Superior temporal gyrus (tissue), 1 donor: ENCODE data around the gene GFM1.
A peak's percentile ranks its signal among the peaks of the same experiment; 100 is the strongest.

Source experiments
- DNase-seq: peaks from one replicate; pipeline ENCODE4 v3.0.0-alpha.2; 2016; ENCODE audit errors: extremely low spot score

The GFM1 gene

GRCh38 chr3:158727206-158728060, 83.1 kb downstream of the GFM1 start:
- DNase-seq = peak; percentile 93

GRCh38 chr3:158728061-158728377, 83.7 kb downstream of the GFM1 start:
- DNase-seq = no peak

DNA sequence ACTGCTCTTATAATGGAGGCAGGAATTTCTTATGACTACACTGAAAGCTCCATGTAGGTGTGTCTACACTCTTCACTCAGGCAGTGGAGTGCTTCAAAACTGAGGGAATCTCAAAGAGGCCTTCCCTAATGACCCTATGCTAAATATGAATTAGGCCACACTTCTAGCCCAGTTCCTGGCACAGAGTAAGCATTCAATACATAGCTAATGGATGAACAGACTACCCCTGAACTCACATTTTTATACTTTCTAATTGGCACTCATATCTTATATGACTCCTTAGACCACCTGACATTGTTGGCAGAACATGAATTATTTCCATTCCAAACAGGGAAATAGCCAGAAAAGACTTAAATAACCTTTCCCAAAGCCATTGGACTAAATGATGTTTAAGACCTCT, 84.5 kb downstream of the GFM1 start:
- DNase-seq = no peak

GRCh38 chr3:158731486-158731885, 87.2 kb downstream of the GFM1 start:
- DNase-seq = no peak

GRCh38 chr3:158731938-158732855, 87.9 kb downstream of the GFM1 start, which contains the start of gene RARRES1:
Gene RARRES1 (minus strand): TSS chr3:158732457. CDS start chr3:158732415, 42 bp downstream.
- DNase-seq = no peak

GRCh38 chr3:158732856-158733200, 88.5 kb downstream of the GFM1 start:
- DNase-seq = no peak

GRCh38 chr3:158733656-158734055, 89.3 kb downstream of the GFM1 start:
- no peak for DNase-seq

DNA sequence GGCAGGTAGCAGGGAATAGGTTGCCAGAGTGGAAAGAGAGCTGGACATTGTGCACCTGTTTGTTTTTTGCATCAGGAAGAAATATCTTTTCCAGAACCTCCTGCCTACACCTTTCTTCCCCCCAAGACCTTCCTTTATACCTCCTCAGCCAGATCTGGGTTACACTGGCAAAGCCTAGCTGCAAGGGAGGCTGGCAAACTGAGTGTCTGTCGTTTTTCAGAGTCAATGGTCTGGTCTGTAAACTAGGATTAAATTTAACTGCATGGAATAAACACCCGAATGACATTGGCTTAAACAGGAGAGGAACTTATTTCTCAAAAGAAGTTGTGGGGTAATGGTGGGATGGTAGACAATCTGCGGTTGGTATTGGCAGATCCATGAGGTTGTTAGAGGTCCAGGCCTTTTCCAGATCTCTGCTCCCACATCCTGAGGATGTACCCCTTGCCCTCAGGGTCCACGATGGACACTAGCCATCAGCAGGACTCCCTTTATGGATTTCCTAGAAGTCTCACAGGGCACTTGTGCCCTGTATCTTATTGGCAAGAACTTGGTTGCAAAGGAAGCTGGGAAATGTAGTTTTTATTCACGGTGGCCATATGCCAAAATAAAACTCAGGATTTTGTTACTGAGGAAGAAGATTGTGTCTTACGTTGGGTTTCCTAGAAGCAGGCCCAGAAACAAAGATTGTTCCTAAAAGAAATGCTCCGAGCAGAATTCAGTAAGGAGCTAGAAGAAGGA, 91.1 kb downstream of the GFM1 start:
- DNase-seq = no peak

DNA sequence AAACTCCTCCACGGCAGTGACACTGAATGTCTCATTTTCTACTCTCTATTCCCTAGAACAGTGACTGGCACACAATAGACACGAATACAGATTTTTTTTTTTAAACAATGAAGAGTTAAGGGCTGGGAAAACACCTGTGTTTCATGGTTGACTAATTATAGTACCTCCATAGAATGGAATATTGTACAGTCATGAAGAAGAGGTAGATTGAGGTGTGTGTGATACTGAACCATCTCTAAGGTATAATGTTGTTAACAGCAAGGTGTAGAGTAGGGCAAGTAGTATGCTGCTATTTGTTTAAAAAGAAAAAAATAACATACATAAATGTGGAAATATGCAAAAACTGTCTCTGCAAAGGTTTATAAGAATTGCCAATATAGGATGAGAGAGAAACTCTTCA, 93.1 kb downstream of the GFM1 start:
- no peak for DNase-seq

- DNase-seq = no peak
Observed at GRCh38 chr3:158737976-158738615, 93.8 kb downstream of the GFM1 start.

DNA sequence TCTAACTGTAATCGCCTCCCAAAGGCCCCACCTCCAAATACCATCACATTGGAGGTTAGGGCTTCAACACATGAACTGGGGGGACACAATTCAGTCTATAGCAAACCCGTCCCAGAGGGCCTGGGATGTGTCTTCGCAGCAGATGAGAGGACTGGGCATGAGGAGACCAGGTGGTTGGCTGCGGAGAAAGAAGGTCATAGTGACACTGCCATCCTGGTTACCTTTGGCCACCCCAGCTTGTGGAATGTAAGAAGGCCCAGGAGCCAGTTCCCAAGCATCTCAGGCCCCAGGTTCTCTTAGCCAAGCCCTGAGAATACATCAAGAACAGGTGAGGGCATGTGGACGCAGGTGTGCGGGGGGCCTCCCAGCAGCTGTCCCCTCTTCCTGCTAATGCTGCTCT, 94.3 kb downstream of the GFM1 start:
- no peak for DNase-seq

DNA sequence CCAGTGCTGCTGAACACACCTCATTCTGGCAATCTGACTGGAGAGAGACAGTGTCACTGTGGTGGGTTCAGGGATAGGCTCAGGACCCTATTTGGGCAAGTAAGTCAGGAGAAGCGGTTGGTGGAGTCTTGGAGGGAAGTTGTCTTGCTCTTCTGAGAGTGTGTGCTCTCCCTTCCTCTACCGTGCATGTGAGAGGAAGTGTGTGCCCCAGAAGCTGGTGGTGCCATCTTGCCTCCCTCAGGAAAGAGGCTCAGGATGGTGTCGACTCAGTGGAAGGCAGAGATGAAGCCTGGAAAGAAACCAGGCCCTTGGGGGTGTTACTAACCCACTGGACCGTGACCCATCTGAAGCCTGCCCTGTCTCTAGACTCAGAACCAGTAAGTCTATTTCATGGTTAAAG, 94.8 kb downstream of the GFM1 start:
- DNase-seq = no peak

DNA sequence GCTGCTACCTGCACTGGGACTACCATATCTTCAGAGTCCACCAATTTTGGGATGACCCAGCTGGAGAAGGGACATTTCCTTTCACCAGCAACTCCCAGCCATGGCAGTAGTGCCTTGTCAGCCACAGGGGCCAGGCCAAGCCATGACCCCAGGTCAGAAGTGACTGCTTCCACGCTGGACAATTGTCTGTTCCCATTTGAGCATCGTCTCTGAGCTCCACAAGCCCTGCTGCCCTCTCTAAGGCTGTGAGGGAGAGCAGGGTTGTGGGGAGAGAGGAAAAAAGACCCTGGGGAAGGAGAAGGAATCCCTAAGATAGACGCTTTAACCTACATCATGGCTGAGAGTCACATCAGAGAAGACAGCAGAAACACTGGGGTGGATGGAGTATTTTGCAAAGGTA, 95.3 kb downstream of the GFM1 start:
- DNase-seq = no peak
